GM19238 (cell line): ENCODE results near the gene TYW5.

ENCODE experiments used
- DNase-seq: peaks from one replicate; pipeline ENCODE4 v3.0.0; 2011; ENCODE audit warnings: low spot score; ENCODE audit not compliant: insufficient read length

Gene TYW5

GRCh38 chr2:199955339-199956061, at the start of gene TYW5, which contains the start of gene MAIP1:
Gene TYW5 (minus strand): TSS chr2:199955491. CDS start chr2:199955470, 21 bp downstream.
Gene MAIP1 (plus strand): TSS chr2:199955582. CDS start chr2:199955799, 217 bp downstream.
- DNase-seq: peak; percentile 74

DNA sequence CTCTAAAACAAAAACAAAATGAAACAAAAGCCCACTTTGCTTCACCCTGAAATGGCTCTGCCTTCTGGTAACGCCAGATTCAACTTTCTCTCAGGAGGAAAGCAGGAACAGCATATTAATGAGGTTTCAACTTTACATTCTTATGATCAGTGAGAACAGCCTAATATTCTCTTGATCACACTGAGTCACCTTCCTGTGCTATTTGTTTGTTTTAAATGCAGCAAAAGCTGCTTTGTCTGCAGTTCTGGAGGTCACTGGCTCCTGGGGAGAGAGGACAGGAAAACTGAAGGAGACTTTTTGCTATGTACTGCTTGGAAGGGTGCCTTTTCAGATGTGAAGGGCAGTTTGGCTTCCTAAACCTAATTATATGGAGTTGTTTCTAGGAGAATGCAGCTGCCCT, 48.2 kb upstream of the TYW5 start:
- DNase-seq: no peak

DNA sequence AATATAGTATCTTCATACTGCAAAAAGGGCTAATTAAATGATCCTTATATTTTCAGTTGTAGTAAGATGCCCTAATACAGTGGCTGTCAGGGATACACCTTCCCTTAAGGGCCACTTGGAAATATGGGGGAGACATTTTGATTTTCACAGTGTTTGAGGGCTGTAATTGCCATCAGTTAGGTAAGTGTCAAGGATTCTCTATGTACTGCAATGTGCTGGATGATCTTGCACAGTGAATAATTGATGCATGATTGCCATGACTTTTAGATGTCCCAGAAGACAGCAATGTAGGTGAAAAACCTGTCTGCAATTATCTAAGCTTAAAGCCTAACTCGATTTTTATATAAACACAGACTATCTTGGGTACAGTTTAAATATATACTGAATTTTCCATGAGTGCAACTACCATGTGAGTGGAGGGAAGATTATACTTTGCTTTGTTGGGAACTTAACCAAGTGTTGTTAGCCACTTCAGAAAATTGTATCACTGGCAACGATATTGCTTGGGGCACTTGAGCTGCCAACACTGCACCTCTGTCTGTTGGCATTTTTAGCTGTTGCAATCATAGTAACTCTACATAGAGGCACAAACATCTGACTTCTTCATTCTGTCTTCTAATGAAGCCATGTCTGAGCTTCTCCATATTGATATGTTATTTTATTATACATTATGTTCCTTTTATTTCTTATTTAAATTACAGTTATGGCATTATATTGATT, 45.3 kb upstream of the TYW5 start:
- DNase-seq: no peak

DNA sequence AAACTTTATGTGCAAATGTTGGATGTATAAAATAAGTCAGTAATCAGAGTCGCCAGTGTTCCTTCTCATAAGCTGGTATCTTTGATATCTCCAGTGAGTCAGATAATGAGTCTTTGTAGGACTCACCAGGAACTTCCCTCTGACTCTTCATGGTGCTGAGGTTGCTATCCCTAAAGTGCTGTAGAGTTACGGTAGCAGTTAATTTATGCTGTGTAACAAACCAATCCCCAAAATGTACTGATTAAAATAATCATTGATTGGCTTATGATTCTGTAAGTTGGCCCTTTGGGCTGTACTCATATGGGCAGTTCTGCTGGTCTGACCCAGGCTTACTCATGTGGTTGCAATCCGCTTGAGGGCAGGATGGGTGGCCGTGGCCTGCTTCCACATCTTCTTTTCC, 43.9 kb upstream of the TYW5 start:
- no peak for DNase-seq

DNA sequence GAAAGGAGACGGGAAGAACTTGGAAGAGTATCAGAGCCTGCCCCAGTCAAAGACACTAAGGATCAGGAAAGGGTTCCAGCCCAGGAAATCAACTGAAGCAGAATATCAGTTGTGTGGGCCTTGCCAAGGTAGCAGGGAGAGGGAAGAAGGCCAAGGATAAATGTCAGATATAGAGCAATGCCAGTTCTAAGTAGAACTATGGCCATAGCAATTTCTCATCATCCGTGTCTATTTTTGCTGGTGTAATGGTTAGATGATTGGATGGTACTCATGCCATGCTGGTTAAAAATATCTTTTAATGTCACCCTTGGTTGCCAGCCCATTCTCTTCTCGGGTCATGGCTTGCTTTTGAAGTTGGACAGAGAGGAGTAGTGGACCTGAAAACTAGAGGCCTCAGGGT, 42.0 kb upstream of the TYW5 start:
- no peak for DNase-seq

- no peak for DNase-seq
Observed at GRCh38 chr2:199994896-199995295, 39.6 kb upstream of the TYW5 start.

DNA sequence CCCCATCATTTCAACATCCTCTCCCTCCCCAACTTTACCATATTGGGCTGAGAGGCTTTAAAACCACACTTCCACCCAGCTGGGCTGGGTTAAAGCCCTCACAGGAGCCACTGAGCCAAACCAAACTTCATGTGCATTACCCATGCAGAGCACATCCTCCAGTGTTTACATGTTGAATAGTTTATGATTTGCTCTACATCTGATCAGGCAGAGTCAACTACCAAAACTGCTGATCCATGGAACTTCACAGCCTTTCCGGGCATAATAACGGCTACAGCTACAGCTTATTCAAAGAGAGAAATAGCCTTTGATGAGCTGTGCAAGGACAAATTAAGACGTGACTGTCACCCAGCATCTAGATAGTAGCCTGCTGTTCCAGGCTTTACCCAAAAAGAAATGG, 39.1 kb upstream of the TYW5 start:
- no peak for DNase-seq

- no peak for DNase-seq
Observed at GRCh38 chr2:199992296-199992695, 37.0 kb upstream of the TYW5 start.

DNA sequence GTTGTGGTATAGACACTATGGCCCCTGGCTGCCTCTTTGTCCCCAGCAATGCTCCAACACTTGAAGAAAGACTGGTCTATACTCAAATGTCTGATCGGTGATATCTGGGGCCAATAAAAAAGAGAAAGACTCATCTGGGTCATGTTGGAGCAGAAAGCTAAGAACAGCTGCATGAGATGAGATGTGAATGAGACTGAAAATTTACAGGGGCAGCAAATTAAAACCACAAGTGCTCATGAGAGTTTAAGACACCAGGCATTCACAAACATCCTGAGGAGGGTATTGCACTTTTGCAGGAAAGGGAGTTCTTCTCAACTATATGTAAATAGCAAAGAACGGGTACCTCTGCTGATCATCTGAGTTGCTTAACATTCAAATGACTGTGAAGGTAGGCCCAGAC, 36.4 kb upstream of the TYW5 start:
- no peak for DNase-seq

DNA sequence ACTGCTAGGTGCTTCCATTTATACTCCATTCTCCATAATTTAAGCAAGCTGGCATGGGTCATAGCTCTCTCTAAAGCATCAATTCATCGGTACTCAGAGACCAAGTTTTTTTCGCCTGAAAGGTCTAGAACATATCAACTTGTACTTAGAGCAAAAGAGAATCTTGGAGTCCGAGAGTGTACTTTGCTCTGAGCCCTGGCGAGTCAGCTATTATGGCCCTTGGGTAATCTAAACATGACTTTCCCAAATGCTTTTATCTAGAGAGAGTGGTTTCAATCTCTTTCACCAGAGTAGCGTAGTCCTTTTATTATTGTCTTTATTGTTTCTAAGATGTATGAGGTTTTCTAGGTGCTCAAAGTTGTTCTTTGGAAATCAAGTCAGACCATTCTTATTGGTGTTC, 34.5 kb upstream of the TYW5 start:
- DNase-seq: no peak

- DNase-seq: no peak
Observed at GRCh38 chr2:199988151-199988550, 32.9 kb upstream of the TYW5 start.

- no peak for DNase-seq
Observed at GRCh38 chr2:199987586-199987985, 32.3 kb upstream of the TYW5 start.

DNA sequence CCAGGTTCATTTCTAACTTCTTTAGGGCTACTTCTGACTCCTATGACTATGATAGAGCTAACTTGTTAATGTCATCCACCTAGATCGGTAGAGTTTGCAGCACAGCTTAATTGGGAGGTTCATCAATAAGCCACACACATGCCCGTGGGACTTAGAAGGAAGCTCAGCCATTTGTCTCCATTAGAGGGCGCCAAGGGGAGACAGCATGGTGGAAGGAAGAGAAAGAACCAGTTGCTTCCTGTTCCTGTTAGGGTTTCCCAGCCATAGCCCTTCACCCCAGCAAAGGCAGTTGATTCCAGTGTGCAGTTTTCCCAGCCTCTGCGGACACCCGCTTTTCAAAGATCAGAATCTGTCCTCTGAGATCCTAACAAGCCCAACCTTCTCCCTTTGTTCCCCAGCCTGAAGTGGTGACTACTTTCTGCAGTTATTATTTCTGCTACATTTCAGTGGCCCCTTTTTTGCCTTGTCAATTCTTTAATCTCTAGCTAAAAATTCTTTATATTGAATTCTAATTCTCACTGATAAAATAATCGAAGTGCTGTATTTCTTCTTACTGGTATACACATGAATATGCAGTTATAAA, 30.4 kb upstream of the TYW5 start:
- no peak for DNase-seq

DNA sequence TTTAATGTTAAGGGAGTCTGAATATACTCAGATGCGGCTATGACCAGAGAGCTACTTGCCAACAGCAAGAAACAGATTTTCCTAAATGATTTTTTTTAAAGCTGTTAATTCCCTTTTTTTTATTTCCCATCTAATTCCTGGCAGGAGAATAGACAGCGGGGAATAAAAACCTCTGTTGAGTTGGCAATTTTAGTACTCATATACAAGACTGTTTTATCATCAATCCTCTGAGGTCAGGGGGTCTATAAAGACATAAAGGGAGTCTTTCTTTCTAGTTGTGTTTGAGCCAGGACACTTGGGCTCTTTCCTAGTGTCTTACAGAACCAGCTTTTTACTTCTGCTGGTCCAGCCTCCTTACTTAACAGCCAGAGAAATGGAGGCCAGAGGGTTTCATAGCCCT, 29.5 kb upstream of the TYW5 start:
- DNase-seq: no peak

- no peak for DNase-seq
Observed at GRCh38 chr2:199984159-199984558, 28.9 kb upstream of the TYW5 start.

DNA sequence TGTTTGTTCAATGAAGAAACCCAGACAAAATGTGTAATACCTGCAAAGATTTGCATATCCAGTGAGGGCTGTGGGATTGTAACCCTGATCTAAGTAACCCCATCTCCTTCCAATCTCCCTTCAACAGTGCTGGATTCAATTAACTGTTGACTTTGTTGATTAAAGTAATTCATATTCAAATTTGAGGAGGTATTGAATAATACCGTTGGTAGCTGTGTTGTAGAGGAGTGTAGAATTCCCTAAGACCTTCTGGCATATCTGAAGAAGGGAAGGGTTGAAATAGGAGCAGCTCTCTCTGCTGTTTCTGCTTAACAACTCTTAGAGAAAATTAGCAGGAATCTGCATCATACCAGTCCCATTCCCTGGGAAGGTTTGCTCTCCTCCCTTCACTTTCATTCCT, 28.2 kb upstream of the TYW5 start:
- DNase-seq: no peak

GRCh38 chr2:199982126-199982843, 27.0 kb upstream of the TYW5 start:
- no peak for DNase-seq

- DNase-seq: peak; percentile 24
Observed at GRCh38 chr2:199979832-199980628, 24.7 kb upstream of the TYW5 start.

DNA sequence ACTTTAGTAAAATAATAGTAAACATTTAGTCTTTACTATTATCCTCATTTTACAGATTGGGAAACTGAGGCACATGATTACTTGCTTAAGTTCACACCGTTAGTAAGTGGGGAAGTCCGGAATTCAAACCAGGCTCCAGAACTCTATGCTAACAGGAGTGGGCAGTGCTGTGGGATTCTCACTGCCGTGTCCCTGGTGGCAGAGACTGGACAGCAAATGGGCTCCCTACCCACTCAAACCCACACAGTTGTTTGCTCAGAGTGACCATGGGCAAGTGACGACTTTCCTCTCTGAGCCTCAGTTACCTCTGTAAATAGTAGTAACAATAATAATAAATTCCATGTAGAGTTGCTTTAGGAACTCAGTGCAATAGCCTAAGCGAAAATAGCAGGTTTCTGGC, 24.1 kb upstream of the TYW5 start:
- DNase-seq: no peak

- no peak for DNase-seq
Observed at GRCh38 chr2:199977984-199978415, 22.7 kb upstream of the TYW5 start.

GRCh38 chr2:199975273-199975895, 20.1 kb upstream of the TYW5 start:
- no peak for DNase-seq
